ENCODE data around the gene WDR5.

DNA sequence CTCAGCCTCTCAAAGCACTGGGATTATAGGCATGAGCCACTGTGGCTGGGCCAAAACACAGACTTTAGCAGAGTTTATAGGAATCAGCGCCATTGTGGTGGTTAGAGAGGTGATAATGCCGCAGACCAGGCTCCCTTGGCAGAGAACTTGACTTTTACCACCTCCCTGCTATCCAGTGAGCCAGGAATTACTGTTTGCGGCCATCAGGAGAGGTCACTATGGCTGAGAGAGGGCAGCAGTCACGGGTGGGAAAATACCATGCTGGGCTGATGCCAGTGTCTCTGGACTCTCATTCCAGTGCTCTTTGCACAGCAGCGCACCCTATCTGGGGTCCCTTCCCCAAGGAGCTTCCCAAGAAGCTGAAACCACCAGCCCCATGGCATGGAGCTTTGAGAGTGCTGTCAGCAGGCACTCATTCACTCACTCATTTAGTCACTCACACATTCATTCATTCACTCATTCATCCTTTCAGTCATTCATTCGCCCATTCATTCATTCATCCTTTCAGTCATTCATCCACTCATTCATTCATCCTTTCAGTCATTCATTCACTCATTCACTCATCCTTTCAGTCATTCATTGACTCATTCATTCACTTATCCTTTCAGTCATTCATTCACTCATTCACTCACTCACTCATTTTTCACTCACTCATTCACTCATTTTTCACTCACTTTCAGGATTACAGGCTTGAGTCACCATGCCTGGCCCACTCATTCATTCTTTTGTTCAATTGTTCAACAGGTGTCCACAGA, 55.8 kb downstream of the WDR5 start:
- TF ChIP-seq SP2 (CRISPR knock-in tag; IDR thresholded peaks at IDR 0.05) (no peak), ARHGAP35 (CRISPR knock-in tag; IDR thresholded peaks at IDR 0.05; ENCODE audit: borderline replicate concordance) (no peak), ZNF546 (CRISPR knock-in tag; conservative IDR thresholded peaks at IDR 0.05) (no peak), ZNF510 (CRISPR knock-in tag; IDR thresholded peaks at IDR 0.05; ENCODE audit: low read depth) (no peak), RAD21 (CRISPR knock-in tag; IDR thresholded peaks at IDR 0.05) (no peak), RFX5 (IDR thresholded peaks at IDR 0.05; ENCODE audit: low read depth, low read length) (no peak), POLR2A (IDR thresholded peaks at IDR 0.05; ENCODE audit: insufficient read depth in 1 of 2, low read depth in 2 of 2, low read length in 2 of 2) (no peak)
